ENCODE data around the gene NUDT16. TPM values are rescaled to one million over a fixed set of nuclear protein-coding genes. Genes with fewer than 3 reads are reported as not detected.
"Not testable (repeated sequence)": the region's sequence is repeated elsewhere in the genome, so short reads cannot be mapped to it uniquely, and the experiment has no call there.

NUDT16 gene
- total RNA-seq, 1 donor from 2014 or later = 14.0 TPM

GRCh38 chr3:131371688-131372066, 9.9 kb upstream of the NUDT16 start:
- no peak for DNase-seq (ENCODE audit: low read depth)
- TF ChIP-seq CTCF (IDR thresholded peaks at IDR 0.05; ENCODE audit: insufficient read depth, low read length, poor library complexity, severe bottlenecking) = no peak
- H3K4me3 ChIP-seq (ENCODE audit: low read depth, low read length) = no peak overlapping the region

GRCh38 chr3:131374741-131375140, 6.8 kb upstream of the NUDT16 start:
- Histone ChIP-seq H3K4me3 (ENCODE audit: low read depth, low read length) (no peak overlapping the region), H3K36me3 (ENCODE audit: control insufficient read depth, insufficient read depth, low read length) (peaks cover 2% of the 10 kb centered on the region), H3K27me3 (ENCODE audit: control insufficient read depth, insufficient read depth, low read length) (no peaks in the 10 kb centered on the region)
- no peak for DNase-seq (ENCODE audit: low read depth)
- TF ChIP-seq CTCF (IDR thresholded peaks at IDR 0.05; ENCODE audit: insufficient read depth, low read length, poor library complexity, severe bottlenecking) = no peak

More at GRCh38 chr3:131371688-131372066, 9.9 kb upstream of the NUDT16 start:
- no peaks in the 10 kb centered on the region for H3K27me3 ChIP-seq (ENCODE audit: control insufficient read depth, insufficient read depth, low read length)
- peaks cover 2% of the 10 kb centered on the region for H3K36me3 ChIP-seq (ENCODE audit: control insufficient read depth, insufficient read depth, low read length)

GRCh38 chr3:131380821-131381444, 641 bp upstream of the NUDT16 start:
- peak overlapping the region; percentile 84 for H3K4me3 ChIP-seq (ENCODE audit: low read depth, low read length)
- not testable (repeated sequence) for H3K36me3 ChIP-seq (ENCODE audit: control insufficient read depth, insufficient read depth, low read length); H3K27me3 ChIP-seq (ENCODE audit: control insufficient read depth, insufficient read depth, low read length); DNase-seq (ENCODE audit: low read depth)

GRCh38 chr3:131386429-131387165, 5.0 kb downstream of the NUDT16 start:
- no peak for TF ChIP-seq CTCF (IDR thresholded peaks at IDR 0.05; ENCODE audit: insufficient read depth, low read length, poor library complexity, severe bottlenecking)
- no peaks in the 10 kb centered on the region for H3K27me3 ChIP-seq (ENCODE audit: control insufficient read depth, insufficient read depth, low read length)
- DNase-seq (ENCODE audit: low read depth) = no peak
- no peaks in the 10 kb centered on the region for H3K36me3 ChIP-seq (ENCODE audit: control insufficient read depth, insufficient read depth, low read length)
- H3K4me3 ChIP-seq (ENCODE audit: low read depth, low read length) = no peak overlapping the region

GRCh38 chr3:131387796-131388489, 6.4 kb downstream of the NUDT16 start:
- Histone ChIP-seq H3K36me3 (ENCODE audit: control insufficient read depth, insufficient read depth, low read length) (no peaks in the 10 kb centered on the region), H3K27me3 (ENCODE audit: control insufficient read depth, insufficient read depth, low read length) (no peaks in the 10 kb centered on the region), H3K4me3 (ENCODE audit: low read depth, low read length) (no peak overlapping the region)
- no peak for DNase-seq (ENCODE audit: low read depth)
- no peak for TF ChIP-seq CTCF (IDR thresholded peaks at IDR 0.05; ENCODE audit: insufficient read depth, low read length, poor library complexity, severe bottlenecking)

- no peaks in the 10 kb centered on the region for H3K27me3 ChIP-seq (ENCODE audit: control insufficient read depth, insufficient read depth, low read length)
- DNase-seq (ENCODE audit: low read depth) = no peak
- no peak for TF ChIP-seq CTCF (IDR thresholded peaks at IDR 0.05; ENCODE audit: insufficient read depth, low read length, poor library complexity, severe bottlenecking)
- no peak overlapping the region for H3K4me3 ChIP-seq (ENCODE audit: low read depth, low read length)
- no peaks in the 10 kb centered on the region for H3K36me3 ChIP-seq (ENCODE audit: control insufficient read depth, insufficient read depth, low read length)
Observed at GRCh38 chr3:131388490-131388799, 6.9 kb downstream of the NUDT16 start.
